Colonic mucosa (tissue), 4 donors: ENCODE data around the gene ATP9A. TPM values are rescaled to one million over a fixed set of nuclear protein-coding genes. Genes with fewer than 3 reads are reported as not detected.

Experiments
- DNase-seq: peaks from one replicate; pipeline ENCODE4 v3.0.0-alpha.2; 2020
- H3K27ac ChIP-seq: fragments of 200-600 bp; one replicate; pipeline ENCODE4 v1.8.0; 2021
- H3K27me3 ChIP-seq: fragments of 200-600 bp; one replicate; pipeline ENCODE4 v1.8.0; 2021
- H3K36me3 ChIP-seq: fragments of 200-600 bp; one replicate; pipeline ENCODE4 v1.8.0; 2021
- H3K4me1 ChIP-seq: fragments of 200-600 bp; one replicate; pipeline ENCODE4 v1.8.0; 2021; ENCODE audit warnings: mild to moderate bottlenecking
- H3K4me3 ChIP-seq: fragments of 200-600 bp; one replicate; pipeline ENCODE4 v1.8.0; 2021
- H3K9ac ChIP-seq, 2 donors: one replicate each; pipeline ENCODE4 v1.7.0; 2013; ENCODE audit warnings: control low read depth in 2 of 2, low read depth in 2 of 2, low read length in 2 of 2
- H3K9me3 ChIP-seq: fragments of 200-600 bp; one replicate; pipeline ENCODE4 v1.8.0; 2021
- intact Hi-C: fragments of 100-400 bp; cut with DNase I; formaldehyde crosslinking; loops from one replicate; pipeline ENCODE4 v1.14.1; 2022
- total RNA-seq, 2 donors: library from RNA; stranded (reverse); fragmentation: NEBNext Ultra II Directional in 1 of 2; extraction: Animal tissue kit (Norgen Biotek cat#: 25700) in 1 of 2; gene quantifications; one replicate each; pipeline ENCODE4 v1.2.1, GENCODE V29; 2021
- TF ChIP-seq, protein P1 (sequence below): fragments of 200-600 bp; IDR thresholded peaks from one replicate; pipeline ENCODE4 v1.8.0; 2022; ENCODE audit warnings: antibody characterized with exemption, mild to moderate bottlenecking
- donor health status: healthy.
- donor health status: DM: no; HTN: no; CAD: no.
- donor health status: DM: no; HTN: no; CAD: no.

ATP9A gene
- total RNA-seq, 2 donors from 2014 or later, result 40.2 to 70.1 TPM

DNA sequence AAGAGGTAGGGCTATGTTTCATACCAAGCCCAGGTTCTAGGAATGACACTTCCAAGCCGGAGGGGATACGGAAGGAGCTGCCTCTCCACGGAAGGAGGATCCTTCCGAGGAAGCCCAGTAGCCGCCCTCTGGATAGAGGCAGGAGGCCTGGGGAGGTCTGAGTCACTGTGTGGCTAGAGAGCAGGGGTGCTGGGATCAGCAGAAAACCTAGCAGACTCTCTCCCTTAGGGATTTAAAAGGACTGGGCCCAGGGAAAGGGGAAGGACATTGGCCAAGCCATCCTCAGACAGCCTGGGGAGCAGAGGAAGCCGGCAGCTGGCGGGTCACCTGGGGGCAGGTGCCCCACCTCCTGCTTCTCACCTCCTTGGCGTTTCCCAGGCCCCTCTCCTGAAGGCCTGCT lies 189.1 kb downstream of the ATP9A start:
- no peak for DNase-seq
- TF ChIP-seq, protein P1, sequence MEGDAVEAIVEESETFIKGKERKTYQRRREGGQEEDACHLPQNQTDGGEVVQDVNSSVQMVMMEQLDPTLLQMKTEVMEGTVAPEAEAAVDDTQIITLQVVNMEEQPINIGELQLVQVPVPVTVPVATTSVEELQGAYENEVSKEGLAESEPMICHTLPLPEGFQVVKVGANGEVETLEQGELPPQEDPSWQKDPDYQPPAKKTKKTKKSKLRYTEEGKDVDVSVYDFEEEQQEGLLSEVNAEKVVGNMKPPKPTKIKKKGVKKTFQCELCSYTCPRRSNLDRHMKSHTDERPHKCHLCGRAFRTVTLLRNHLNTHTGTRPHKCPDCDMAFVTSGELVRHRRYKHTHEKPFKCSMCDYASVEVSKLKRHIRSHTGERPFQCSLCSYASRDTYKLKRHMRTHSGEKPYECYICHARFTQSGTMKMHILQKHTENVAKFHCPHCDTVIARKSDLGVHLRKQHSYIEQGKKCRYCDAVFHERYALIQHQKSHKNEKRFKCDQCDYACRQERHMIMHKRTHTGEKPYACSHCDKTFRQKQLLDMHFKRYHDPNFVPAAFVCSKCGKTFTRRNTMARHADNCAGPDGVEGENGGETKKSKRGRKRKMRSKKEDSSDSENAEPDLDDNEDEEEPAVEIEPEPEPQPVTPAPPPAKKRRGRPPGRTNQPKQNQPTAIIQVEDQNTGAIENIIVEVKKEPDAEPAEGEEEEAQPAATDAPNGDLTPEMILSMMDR, result no peak
- Histone ChIP-seq H3K27me3 (no peaks in the 10 kb centered on the region), H3K4me1 (no peaks in the 10 kb centered on the region), H3K36me3 (no peaks in the 10 kb centered on the region), H3K9ac (no peak overlapping the region), H3K4me3 (no peak overlapping the region), H3K9me3 (no peaks in the 10 kb centered on the region), H3K27ac (no peak overlapping the region)
- intact Hi-C loops, result no loop called here

- Histone ChIP-seq H3K4me3 (no peak overlapping the region), H3K4me1 (no peaks in the 10 kb centered on the region), H3K9ac (no peak overlapping the region), H3K27ac (no peak overlapping the region), H3K36me3 (no peaks in the 10 kb centered on the region), H3K9me3 (no peaks in the 10 kb centered on the region), H3K27me3 (no peaks in the 10 kb centered on the region)
- no peak for DNase-seq
- intact Hi-C loops, result no loop called here
- TF ChIP-seq, protein P1, result no peak
Observed at GRCh38 chr20:51578145-51578459, 190.1 kb downstream of the ATP9A start.

DNA sequence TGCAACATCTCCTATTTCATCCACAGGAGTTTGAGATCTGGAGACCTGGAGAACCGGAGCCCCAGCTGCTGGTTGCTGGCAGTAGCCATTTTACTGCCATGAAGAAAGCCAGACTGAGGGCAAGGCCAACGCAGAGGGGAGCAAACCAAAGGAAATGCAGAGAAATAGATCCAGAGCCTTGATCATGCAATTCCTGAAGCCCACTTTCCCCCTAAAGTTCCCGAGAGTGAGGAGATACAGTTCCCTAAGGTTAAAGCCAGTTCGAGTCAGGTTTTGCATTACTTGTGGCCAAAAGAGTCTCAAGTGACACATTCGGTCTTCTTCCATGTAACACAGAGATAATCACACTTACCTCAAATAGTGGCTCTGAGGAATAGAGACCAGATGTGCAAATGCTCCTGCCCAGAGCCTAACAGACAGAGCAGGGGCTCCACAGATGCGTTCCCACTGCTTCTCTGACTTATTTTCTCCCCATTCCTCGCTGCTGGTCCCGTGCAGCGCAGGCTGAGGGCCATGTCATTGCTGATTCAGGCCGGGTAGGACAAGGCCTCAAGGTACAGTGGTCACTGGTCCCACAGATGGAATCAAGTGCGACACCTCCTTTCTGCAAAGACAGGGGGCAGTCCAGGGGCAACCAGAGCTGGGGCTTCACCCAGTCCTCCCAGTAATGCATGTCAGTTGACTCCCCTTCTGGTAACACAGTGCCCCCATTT lies 190.6 kb downstream of the ATP9A start:
- intact Hi-C loops, result no loop called here
- no peaks in the 10 kb centered on the region for H3K27me3 ChIP-seq
- no peak overlapping the region for H3K27ac ChIP-seq
- H3K4me3 ChIP-seq, result no peak overlapping the region
- TF ChIP-seq, protein P1, result no peak
- H3K36me3 ChIP-seq, result no peaks in the 10 kb centered on the region
- no peaks in the 10 kb centered on the region for H3K9me3 ChIP-seq
- no peak for DNase-seq
- no peaks in the 10 kb centered on the region for H3K4me1 ChIP-seq
- H3K9ac ChIP-seq, result no peak overlapping the region

- H3K27me3 ChIP-seq, result no peaks in the 10 kb centered on the region
- TF ChIP-seq, protein P1, result no peak
- H3K9me3 ChIP-seq, result no peaks in the 10 kb centered on the region
- no peak for DNase-seq
- H3K4me3 ChIP-seq, result no peak overlapping the region
- no peak overlapping the region for H3K9ac ChIP-seq
- H3K36me3 ChIP-seq, result no peaks in the 10 kb centered on the region
- H3K27ac ChIP-seq, result no peak overlapping the region
- H3K4me1 ChIP-seq, result no peaks in the 10 kb centered on the region
- intact Hi-C loops, result no loop called here
Observed at GRCh38 chr20:51575486-51575885, 192.7 kb downstream of the ATP9A start.

- TF ChIP-seq, protein P1, result no peak
- no peaks in the 10 kb centered on the region for H3K9me3 ChIP-seq
- no peak overlapping the region for H3K9ac ChIP-seq
- H3K27me3 ChIP-seq, result no peaks in the 10 kb centered on the region
- no peaks in the 10 kb centered on the region for H3K4me1 ChIP-seq
- intact Hi-C loops, result no loop called here
- H3K36me3 ChIP-seq, result no peaks in the 10 kb centered on the region
- no peak overlapping the region for H3K27ac ChIP-seq
- no peak overlapping the region for H3K4me3 ChIP-seq
- DNase-seq, result no peak
Observed at GRCh38 chr20:51574248-51575033, 193.7 kb downstream of the ATP9A start.
